GM10248 (cell line): ENCODE measurements around the gene FZR1.

ENCODE experiments used
- CTCF ChIA-PET: fragments of 300-600 bp; sonication (Branson Sonifier 250); formaldehyde crosslinking; extraction: SDS; loops from one replicate; lab custom pipeline; 2021; ENCODE audit warnings: antibody characterized with exemption; lab: Yijun Ruan, JAX
- POLR2A ChIA-PET: fragments of 350-650 bp; sonication (Branson Sonifier 250); formaldehyde crosslinking; extraction: SDS; loops from one replicate; lab custom pipeline; 2020; ENCODE audit warnings: antibody characterized with exemption; lab: Yijun Ruan, JAX
- DNase-seq: peaks from one replicate; pipeline ENCODE4 v3.0.0; 2012; ENCODE audit errors: extremely low spot score
- CTCF ChIP-seq: IDR thresholded peaks from 2 replicates; pipeline ENCODE4 v1.5.1; 2012; ENCODE audit warnings: mild to moderate bottlenecking, low read depth; ENCODE audit errors: extremely low read depth, missing control alignments, control extremely low read depth

FZR1 gene

GRCh38 chr19:3467437-3468198 lies 38.5 kb upstream of the FZR1 start:
- no peak for TF ChIP-seq CTCF
- no peak for DNase-seq
- ChIA-PET CTCF (interaction anchor here (0.6 kb wide), 1 partner anchor 150 kb away, joined by 3 read pairs; no protein-coding TSS in a partner anchor), POLR2A (no interaction called here)

GRCh38 chr19:3468211-3468610 lies 37.9 kb upstream of the FZR1 start:
- no peak for TF ChIP-seq CTCF
- POLR2A ChIA-PET: no interaction called here
- no peak for DNase-seq
- CTCF ChIA-PET: interaction anchor here (0.6 kb wide), 1 partner anchor 151 kb away, joined by 3 read pairs; no protein-coding TSS in a partner anchor

GRCh38 chr19:3469638-3470499 lies 36.2 kb upstream of the FZR1 start:
- POLR2A ChIA-PET: interaction anchor here (0.6 kb wide), 1 partner anchor 1152 kb away, joined by 3 read pairs; no protein-coding TSS in a partner anchor
- CTCF ChIA-PET: interaction anchor here (0.8 to 2.5 kb wide), 15 partner anchors 15 to 209 kb away, joined by 3 to 20 read pairs (median 3); no protein-coding TSS in a partner anchor
- DNase-seq: no peak
- no peak for TF ChIP-seq CTCF

DNA sequence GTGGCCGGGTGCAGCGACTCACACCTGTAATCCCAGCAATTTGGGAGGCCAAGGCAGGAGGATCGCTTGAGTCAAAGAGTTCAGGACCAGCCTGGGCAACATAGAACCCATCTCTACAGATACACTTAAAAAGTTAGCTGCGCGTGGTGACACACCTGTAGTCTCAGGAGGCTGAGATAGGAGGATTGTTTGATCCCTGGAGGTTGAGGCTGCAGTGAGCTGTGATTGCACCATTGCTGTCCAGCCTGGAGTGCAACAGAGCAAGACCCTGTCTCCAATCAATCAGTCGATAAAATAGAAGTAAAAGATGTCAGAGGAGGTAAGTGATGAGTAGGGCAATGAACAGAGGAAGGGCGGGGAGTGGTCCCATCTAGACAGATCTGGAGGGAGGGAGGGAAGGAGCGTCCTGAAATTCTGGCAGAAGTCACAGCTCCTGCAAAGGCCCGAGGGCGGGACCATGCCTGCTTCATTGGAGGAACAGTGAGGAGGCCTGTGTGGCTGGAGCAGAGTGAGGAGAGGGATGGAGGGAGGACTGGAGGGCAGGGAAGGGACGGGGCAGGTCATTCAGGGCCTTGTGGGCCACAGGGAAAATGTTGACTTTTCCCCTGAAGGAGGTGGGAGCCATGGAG lies 35.5 kb upstream of the FZR1 start:
- ChIA-PET POLR2A (interaction anchor here (0.7 kb wide), 1 partner anchor 9 kb away, joined by 3 read pairs; no protein-coding TSS in a partner anchor), CTCF (interaction anchor here (0.8 to 2.5 kb wide), 19 partner anchors 9 to 210 kb away, joined by 3 to 20 read pairs (median 4); no protein-coding TSS in a partner anchor)
- no peak for TF ChIP-seq CTCF
- no peak for DNase-seq

- DNase-seq: peak; percentile 62
- POLR2A ChIA-PET: no interaction called here
- TF ChIP-seq CTCF: peak; percentile 58
- CTCF ChIA-PET: interaction anchor here (0.5 to 2.9 kb wide), 29 partner anchors 8 to 232 kb away, joined by 3 to 28 read pairs (median 4); partner anchors contain the start of genes DOHH and SMIM44
Measured at GRCh38 chr19:3471954-3472655, 34.0 kb upstream of the FZR1 start.
